ENCODE data around the gene CGNL1. TPM values are rescaled to one million over a fixed set of nuclear protein-coding genes. Genes with fewer than 3 reads are reported as not detected.

CGNL1 gene
- total RNA-seq, 1 donor: under 0.01 TPM

GRCh38 chr15:57532731-57533447 lies 156.6 kb downstream of the CGNL1 start:
- Histone ChIP-seq H3K4me1 (ENCODE audit: insufficient read depth, low read length) (no peaks in the 10 kb centered on the region), H3K9me3 (ENCODE audit: low read depth, low read length) (no peaks in the 10 kb centered on the region)

GRCh38 chr15:57533448-57533799 lies 157.1 kb downstream of the CGNL1 start:
- no peaks in the 10 kb centered on the region for H3K9me3 ChIP-seq (ENCODE audit: low read depth, low read length)
- H3K27me3 ChIP-seq (ENCODE audit: insufficient read depth, low read length): no peaks in the 10 kb centered on the region
- no peak overlapping the region for H3K4me3 ChIP-seq (ENCODE audit: low read length)
- H3K4me1 ChIP-seq (ENCODE audit: insufficient read depth, low read length): no peaks in the 10 kb centered on the region

More at GRCh38 chr15:57532731-57533447, 156.6 kb downstream of the CGNL1 start:
- H3K4me3 ChIP-seq (ENCODE audit: low read length): no peak overlapping the region
- H3K27me3 ChIP-seq (ENCODE audit: insufficient read depth, low read length): no peaks in the 10 kb centered on the region

- Histone ChIP-seq H3K27me3 (ENCODE audit: insufficient read depth, low read length) (no peaks in the 10 kb centered on the region), H3K4me1 (ENCODE audit: insufficient read depth, low read length) (no peaks in the 10 kb centered on the region), H3K4me3 (ENCODE audit: low read length) (no peak overlapping the region), H3K9me3 (ENCODE audit: low read depth, low read length) (no peaks in the 10 kb centered on the region)
Observed at GRCh38 chr15:57534281-57534680, 158.0 kb downstream of the CGNL1 start.

- Histone ChIP-seq H3K27me3 (ENCODE audit: insufficient read depth, low read length) (no peaks in the 10 kb centered on the region), H3K4me3 (ENCODE audit: low read length) (no peak overlapping the region), H3K4me1 (ENCODE audit: insufficient read depth, low read length) (no peaks in the 10 kb centered on the region), H3K9me3 (ENCODE audit: low read depth, low read length) (no peaks in the 10 kb centered on the region)
Observed at GRCh38 chr15:57537072-57537471, 160.8 kb downstream of the CGNL1 start.

- Histone ChIP-seq H3K9me3 (ENCODE audit: low read depth, low read length) (no peaks in the 10 kb centered on the region), H3K4me3 (ENCODE audit: low read length) (no peak overlapping the region), H3K27me3 (ENCODE audit: insufficient read depth, low read length) (no peaks in the 10 kb centered on the region), H3K4me1 (ENCODE audit: insufficient read depth, low read length) (no peaks in the 10 kb centered on the region)
Observed at GRCh38 chr15:57537488-57538264, 161.4 kb downstream of the CGNL1 start.

- no peaks in the 10 kb centered on the region for H3K4me1 ChIP-seq (ENCODE audit: insufficient read depth, low read length)
- H3K4me3 ChIP-seq (ENCODE audit: low read length): no peak overlapping the region
- no peaks in the 10 kb centered on the region for H3K9me3 ChIP-seq (ENCODE audit: low read depth, low read length)
- no peaks in the 10 kb centered on the region for H3K27me3 ChIP-seq (ENCODE audit: insufficient read depth, low read length)
Observed at GRCh38 chr15:57538265-57538529, 161.9 kb downstream of the CGNL1 start.

GRCh38 chr15:57538821-57539220 lies 162.5 kb downstream of the CGNL1 start:
- Histone ChIP-seq H3K27me3 (ENCODE audit: insufficient read depth, low read length) (no peaks in the 10 kb centered on the region), H3K4me3 (ENCODE audit: low read length) (no peak overlapping the region), H3K9me3 (ENCODE audit: low read depth, low read length) (no peaks in the 10 kb centered on the region), H3K4me1 (ENCODE audit: insufficient read depth, low read length) (no peaks in the 10 kb centered on the region)

GRCh38 chr15:57540211-57540610 lies 163.9 kb downstream of the CGNL1 start:
- Histone ChIP-seq H3K4me3 (ENCODE audit: low read length) (no peak overlapping the region), H3K9me3 (ENCODE audit: low read depth, low read length) (no peaks in the 10 kb centered on the region), H3K4me1 (ENCODE audit: insufficient read depth, low read length) (no peaks in the 10 kb centered on the region), H3K27me3 (ENCODE audit: insufficient read depth, low read length) (no peaks in the 10 kb centered on the region)

- Histone ChIP-seq H3K4me3 (ENCODE audit: low read length) (no peak overlapping the region), H3K27me3 (ENCODE audit: insufficient read depth, low read length) (no peaks in the 10 kb centered on the region), H3K4me1 (ENCODE audit: insufficient read depth, low read length) (no peaks in the 10 kb centered on the region), H3K9me3 (ENCODE audit: low read depth, low read length) (no peaks in the 10 kb centered on the region)
Observed at GRCh38 chr15:57540736-57541135, 164.4 kb downstream of the CGNL1 start.

GRCh38 chr15:57541271-57541670 lies 165.0 kb downstream of the CGNL1 start:
- Histone ChIP-seq H3K9me3 (ENCODE audit: low read depth, low read length) (no peaks in the 10 kb centered on the region), H3K4me3 (ENCODE audit: low read length) (no peak overlapping the region), H3K4me1 (ENCODE audit: insufficient read depth, low read length) (no peaks in the 10 kb centered on the region), H3K27me3 (ENCODE audit: insufficient read depth, low read length) (no peaks in the 10 kb centered on the region)

- Histone ChIP-seq H3K4me3 (ENCODE audit: low read length) (no peak overlapping the region), H3K4me1 (ENCODE audit: insufficient read depth, low read length) (no peaks in the 10 kb centered on the region), H3K9me3 (ENCODE audit: low read depth, low read length) (no peaks in the 10 kb centered on the region), H3K27me3 (ENCODE audit: insufficient read depth, low read length) (no peaks in the 10 kb centered on the region)
Observed at GRCh38 chr15:57541805-57542504, 165.7 kb downstream of the CGNL1 start.

- Histone ChIP-seq H3K9me3 (ENCODE audit: low read depth, low read length) (no peaks in the 10 kb centered on the region), H3K4me3 (ENCODE audit: low read length) (no peak overlapping the region), H3K4me1 (ENCODE audit: insufficient read depth, low read length) (no peaks in the 10 kb centered on the region), H3K27me3 (ENCODE audit: insufficient read depth, low read length) (no peaks in the 10 kb centered on the region)
Observed at GRCh38 chr15:57542505-57542817, 166.2 kb downstream of the CGNL1 start.

- H3K4me1 ChIP-seq (ENCODE audit: insufficient read depth, low read length): no peaks in the 10 kb centered on the region
- H3K27me3 ChIP-seq (ENCODE audit: insufficient read depth, low read length): no peaks in the 10 kb centered on the region
- no peak overlapping the region for H3K4me3 ChIP-seq (ENCODE audit: low read length)
- no peaks in the 10 kb centered on the region for H3K9me3 ChIP-seq (ENCODE audit: low read depth, low read length)
Observed at GRCh38 chr15:57544848-57545480, 168.7 kb downstream of the CGNL1 start.

- Histone ChIP-seq H3K4me1 (ENCODE audit: insufficient read depth, low read length) (no peaks in the 10 kb centered on the region), H3K27me3 (ENCODE audit: insufficient read depth, low read length) (no peaks in the 10 kb centered on the region), H3K4me3 (ENCODE audit: low read length) (no peak overlapping the region), H3K9me3 (ENCODE audit: low read depth, low read length) (no peaks in the 10 kb centered on the region)
Observed at GRCh38 chr15:57545995-57546394, 169.7 kb downstream of the CGNL1 start.

- H3K9me3 ChIP-seq (ENCODE audit: low read depth, low read length): no peaks in the 10 kb centered on the region
- H3K27me3 ChIP-seq (ENCODE audit: insufficient read depth, low read length): no peaks in the 10 kb centered on the region
- H3K4me3 ChIP-seq (ENCODE audit: low read length): no peak overlapping the region
- no peaks in the 10 kb centered on the region for H3K4me1 ChIP-seq (ENCODE audit: insufficient read depth, low read length)
Observed at GRCh38 chr15:57547243-57547755, 171.0 kb downstream of the CGNL1 start.

All from mononuclear cell (primary cell).